Skeletal muscle tissue (tissue), 4 donors: ENCODE measurements around the gene TET3. TPM values are rescaled to one million over a fixed set of nuclear protein-coding genes. Genes with fewer than 3 reads are reported as not detected.

Experiments
- H3K27ac ChIP-seq: one replicate; pipeline ENCODE4 v1.7.0; 2013; ENCODE audit warnings: mild to moderate bottlenecking, low read depth, low read length, inconsistent platforms
- H3K27me3 ChIP-seq, 3 donors: one replicate each; pipeline ENCODE4 v1.7.0; 2013; ENCODE audit warnings: low read length in 3 of 3; ENCODE audit not compliant: control insufficient read depth in 3 of 3, insufficient read depth in 3 of 3
- H3K36me3 ChIP-seq, 3 donors: one replicate each; pipeline ENCODE4 v1.7.0; 2013; ENCODE audit warnings: low read length in 3 of 3; ENCODE audit not compliant: control insufficient read depth in 3 of 3, insufficient read depth in 3 of 3
- H3K4me1 ChIP-seq, 3 donors: one replicate each; pipeline ENCODE4 v1.7.0; 2013; ENCODE audit warnings: low read length in 3 of 3, mild to moderate bottlenecking in 3 of 3; ENCODE audit not compliant: control insufficient read depth in 3 of 3, insufficient read depth in 3 of 3
- H3K4me3 ChIP-seq, 3 donors: one replicate each; pipeline ENCODE4 v1.7.0; 2013; ENCODE audit warnings: low read length in 3 of 3
- H3K9ac ChIP-seq, 3 donors: one replicate each; pipeline ENCODE4 v1.7.0; 2013; ENCODE audit warnings: low read length in 3 of 3, mild to moderate bottlenecking in 3 of 3, moderate library complexity in 2 of 3, low read depth in 1 of 3
- H3K9me3 ChIP-seq, 3 donors: one replicate each; pipeline ENCODE4 v1.7.0; 2013; ENCODE audit warnings: low read length in 3 of 3; ENCODE audit not compliant: control insufficient read depth in 3 of 3
- total RNA-seq: library from RNA; depleted of rRNA; stranded (reverse); fragments of >200 nt; gene quantifications from one replicate; pipeline ENCODE4 v1.2.3, GENCODE V29; 2014
- donor health status: Osteomylitis.

Gene TET3
- total RNA-seq, 1 donor from 2014 or later, result 6.8 TPM

GRCh38 chr2:73994178-73994831 is 9.6 kb downstream of the TET3 start:
- Histone ChIP-seq H3K36me3 (no peaks in the 10 kb centered on the region), H3K4me3 (no peak overlapping the region), H3K27me3 (no peaks in the 10 kb centered on the region), H3K4me1 (peaks cover 0 to 3% (median 0%) of the 10 kb centered on the region in 3 donors), H3K9ac (no peak overlapping the region), H3K27ac (no peak overlapping the region), H3K9me3 (no peaks in the 10 kb centered on the region)

- no peak overlapping the region for H3K27ac ChIP-seq
- no peaks in the 10 kb centered on the region for H3K36me3 ChIP-seq
- H3K27me3 ChIP-seq, result no peaks in the 10 kb centered on the region
- H3K9ac ChIP-seq, result no peak overlapping the region
- H3K9me3 ChIP-seq, result no peaks in the 10 kb centered on the region
- H3K4me1 ChIP-seq, result peaks cover 0 to 5% (median 2%) of the 10 kb centered on the region in 3 donors
- no peak overlapping the region for H3K4me3 ChIP-seq
These were observed 11.1 kb downstream of the TET3 start for GRCh38 chr2:73995810-73996209.

- no peak overlapping the region for H3K4me3 ChIP-seq
- H3K27ac ChIP-seq, result no peak overlapping the region
- no peaks in the 10 kb centered on the region for H3K36me3 ChIP-seq
- no peaks in the 10 kb centered on the region for H3K27me3 ChIP-seq
- H3K4me1 ChIP-seq, result peaks cover 4 to 15% (median 8%) of the 10 kb centered on the region in 3 donors
- no peaks in the 10 kb centered on the region for H3K9me3 ChIP-seq
- H3K9ac ChIP-seq, result no peak overlapping the region
These were observed 13.1 kb downstream of the TET3 start for GRCh38 chr2:73997813-73998212.

GRCh38 chr2:73998451-73998850 is 13.7 kb downstream of the TET3 start:
- Histone ChIP-seq H3K4me1 (peaks cover 6 to 18% (median 11%) of the 10 kb centered on the region in 3 donors), H3K27ac (no peak overlapping the region), H3K27me3 (no peaks in the 10 kb centered on the region), H3K9ac (no peak overlapping the region), H3K36me3 (no peaks in the 10 kb centered on the region), H3K4me3 (no peak overlapping the region), H3K9me3 (no peaks in the 10 kb centered on the region)

GRCh38 chr2:73998933-73999332 is 14.2 kb downstream of the TET3 start:
- peaks cover 8 to 17% (median 16%) of the 10 kb centered on the region in 3 donors for H3K4me1 ChIP-seq
- no peak overlapping the region for H3K4me3 ChIP-seq
- no peaks in the 10 kb centered on the region for H3K27me3 ChIP-seq
- H3K27ac ChIP-seq, result no peak overlapping the region
- H3K9me3 ChIP-seq, result no peaks in the 10 kb centered on the region
- no peak overlapping the region for H3K9ac ChIP-seq
- no peaks in the 10 kb centered on the region for H3K36me3 ChIP-seq

- Histone ChIP-seq H3K9ac (no peak overlapping the region), H3K9me3 (no peaks in the 10 kb centered on the region), H3K27ac (no peak overlapping the region), H3K27me3 (no peaks in the 10 kb centered on the region), H3K4me3 (no peak overlapping the region), H3K4me1 (peaks cover 16 to 26% (median 23%) of the 10 kb centered on the region in 3 donors), H3K36me3 (no peaks in the 10 kb centered on the region)
These were observed 15.3 kb downstream of the TET3 start for GRCh38 chr2:73999881-74000597.

- Histone ChIP-seq H3K27me3 (no peaks in the 10 kb centered on the region), H3K4me3 (no peak overlapping the region), H3K4me1 (peaks cover 16 to 30% (median 29%) of the 10 kb centered on the region in 3 donors), H3K9me3 (no peaks in the 10 kb centered on the region), H3K9ac (no peak overlapping the region), H3K36me3 (no peaks in the 10 kb centered on the region), H3K27ac (no peak overlapping the region)
These were observed 16.0 kb downstream of the TET3 start for GRCh38 chr2:74000666-74001065.

- no peak overlapping the region for H3K27ac ChIP-seq
- H3K4me3 ChIP-seq, result no peak overlapping the region
- no peak overlapping the region for H3K9ac ChIP-seq
- H3K4me1 ChIP-seq, result peaks cover 16 to 33% (median 33%) of the 10 kb centered on the region in 3 donors
- no peaks in the 10 kb centered on the region for H3K36me3 ChIP-seq
- H3K27me3 ChIP-seq, result no peaks in the 10 kb centered on the region
- no peaks in the 10 kb centered on the region for H3K9me3 ChIP-seq
These were observed 16.4 kb downstream of the TET3 start for GRCh38 chr2:74001121-74001520.

GRCh38 chr2:74001781-74002504 is 17.2 kb downstream of the TET3 start:
- H3K4me1 ChIP-seq, result peaks cover 16 to 39% (median 36%) of the 10 kb centered on the region in 3 donors
- H3K4me3 ChIP-seq, result peak overlapping the region; percentile 41 to 81 (median 47)
- no peaks in the 10 kb centered on the region for H3K27me3 ChIP-seq

More at GRCh38 chr2:74001781-74002504, 17.2 kb downstream of the TET3 start:
- Histone ChIP-seq H3K9me3 (no peaks in the 10 kb centered on the region), H3K27ac (no peak overlapping the region), H3K9ac (peak overlapping the region in 1 of 3 donors; percentile 54), H3K36me3 (no peaks in the 10 kb centered on the region)
